HG02610 (cell line): ENCODE data around the gene PTPRZ1.

ENCODE experiments used
- ATAC-seq: cut with Tn5 transposase; IDR thresholded peaks from one replicate; pipeline ENCODE4 v1.9.1; 2021; ENCODE audit warnings: mild to moderate bottlenecking, moderate library complexity; ENCODE audit not compliant: unreplicated experiment

The PTPRZ1 gene

DNA sequence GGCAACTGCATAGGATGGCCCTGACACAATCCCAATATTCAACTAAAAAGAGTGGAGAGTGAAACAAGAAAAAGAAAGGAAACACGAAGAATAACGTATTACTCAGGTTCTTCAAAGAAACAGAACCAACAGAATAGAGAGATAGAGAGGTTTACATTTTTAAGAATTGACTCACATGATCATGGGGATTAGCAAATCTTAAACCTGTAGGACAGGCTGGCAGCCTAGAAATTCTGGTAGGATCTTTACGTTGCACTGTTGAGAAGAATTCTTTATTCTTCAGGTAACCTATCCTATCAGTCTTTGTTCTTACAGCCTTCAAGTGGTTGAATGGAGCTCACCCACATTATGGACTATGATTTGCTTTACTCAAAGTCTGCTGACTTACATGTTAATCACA, 167.2 kb downstream of the PTPRZ1 start:
- no peak for ATAC-seq

DNA sequence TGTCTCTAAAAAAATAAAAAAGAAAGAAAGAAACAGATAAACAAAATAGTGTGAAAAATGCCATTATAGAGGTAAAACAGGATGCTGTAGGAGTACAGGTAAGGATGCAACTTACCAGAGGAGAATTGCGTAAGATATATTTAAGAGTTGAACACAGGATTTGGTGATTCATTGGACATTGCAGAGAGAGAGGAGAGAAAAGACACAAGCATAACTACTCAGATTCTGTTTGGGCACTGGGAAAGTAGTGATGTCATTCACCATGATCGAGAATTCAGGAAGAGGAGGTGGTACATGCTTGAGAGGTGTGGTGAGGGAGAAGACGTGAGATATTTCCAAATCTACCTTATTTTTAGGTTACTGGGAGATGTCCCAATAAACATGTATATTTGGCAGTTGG, 173.4 kb downstream of the PTPRZ1 start:
- no peak for ATAC-seq

DNA sequence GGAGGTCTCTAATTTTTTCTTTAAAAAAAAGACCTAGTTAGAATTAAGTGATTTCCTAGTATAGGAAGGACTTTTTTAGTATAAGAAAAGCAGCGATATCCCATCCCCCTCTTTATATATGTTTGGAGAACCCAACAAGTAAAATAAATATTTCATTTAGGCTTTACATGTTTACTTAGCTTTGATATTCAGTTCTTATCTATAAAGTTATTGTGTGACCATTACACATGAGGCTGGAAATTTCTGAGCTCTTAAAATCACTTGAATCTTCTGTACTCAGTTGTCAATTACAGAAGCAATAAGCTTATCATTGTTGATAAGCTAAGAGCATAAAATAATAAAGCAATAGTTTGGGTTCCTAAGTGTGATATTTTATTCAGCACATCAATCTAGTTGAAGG, 181.4 kb downstream of the PTPRZ1 start:
- no peak for ATAC-seq

DNA sequence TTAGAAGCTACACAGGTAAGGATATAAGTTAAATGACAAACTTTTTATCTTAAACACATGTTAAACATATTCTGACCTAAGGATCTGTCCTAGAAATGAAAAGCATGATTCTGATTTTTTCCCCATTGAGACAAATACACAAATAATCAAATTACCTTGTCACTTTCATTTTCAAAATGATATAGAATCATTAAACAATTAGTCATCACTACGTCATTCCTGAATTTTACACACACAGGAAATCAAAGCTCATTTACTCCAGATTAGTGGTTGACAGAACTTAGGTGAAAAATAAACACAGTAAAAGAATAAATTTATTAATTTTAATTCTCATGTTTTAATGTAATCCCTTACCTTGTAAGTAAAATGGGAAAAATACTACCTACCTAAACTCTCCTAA, 182.1 kb downstream of the PTPRZ1 start:
- no peak for ATAC-seq

GRCh38 chr7:122056977-122057376, 184.0 kb downstream of the PTPRZ1 start:
- no peak for ATAC-seq

GRCh38 chr7:122059542-122059941, 186.6 kb downstream of the PTPRZ1 start:
- ATAC-seq, result no peak

DNA sequence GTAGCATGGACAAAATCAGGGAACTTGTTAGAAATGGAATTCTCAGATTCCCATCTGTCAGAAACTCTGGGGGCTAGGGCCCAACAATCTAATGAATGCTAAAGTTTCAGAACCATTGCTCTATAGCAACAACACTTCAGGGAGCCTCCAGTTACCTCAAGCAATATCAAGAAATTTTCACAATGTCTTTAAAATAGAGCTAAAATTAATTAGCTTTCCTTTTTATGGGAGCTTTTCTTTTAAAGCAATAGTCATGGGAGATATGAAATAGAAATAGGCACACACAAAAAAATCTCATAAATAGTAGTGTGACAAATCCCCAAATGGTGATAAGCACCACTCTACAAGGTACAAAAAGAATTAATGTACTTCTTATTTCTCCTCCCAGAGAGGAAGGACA, 190.2 kb downstream of the PTPRZ1 start:
- ATAC-seq, result no peak

DNA sequence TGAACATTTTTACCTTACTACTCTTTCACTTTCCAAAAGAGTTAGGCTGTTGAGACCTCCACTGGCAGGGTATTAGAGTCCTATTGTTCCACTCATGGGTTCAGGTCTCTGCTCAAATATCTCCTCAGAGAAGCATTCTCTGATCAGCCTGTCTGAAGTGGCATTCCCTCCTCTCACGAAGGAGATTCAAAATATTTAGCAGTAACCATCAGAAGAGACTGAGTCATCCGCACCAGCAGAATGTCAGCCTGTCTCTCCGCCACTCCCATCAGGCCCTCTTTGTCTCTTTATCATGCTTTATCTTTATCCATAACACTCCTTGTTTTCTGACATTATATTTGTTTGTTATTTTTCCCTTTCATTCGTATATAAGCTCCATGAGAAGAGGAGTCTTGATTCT, 192.0 kb downstream of the PTPRZ1 start:
- no peak for ATAC-seq

DNA sequence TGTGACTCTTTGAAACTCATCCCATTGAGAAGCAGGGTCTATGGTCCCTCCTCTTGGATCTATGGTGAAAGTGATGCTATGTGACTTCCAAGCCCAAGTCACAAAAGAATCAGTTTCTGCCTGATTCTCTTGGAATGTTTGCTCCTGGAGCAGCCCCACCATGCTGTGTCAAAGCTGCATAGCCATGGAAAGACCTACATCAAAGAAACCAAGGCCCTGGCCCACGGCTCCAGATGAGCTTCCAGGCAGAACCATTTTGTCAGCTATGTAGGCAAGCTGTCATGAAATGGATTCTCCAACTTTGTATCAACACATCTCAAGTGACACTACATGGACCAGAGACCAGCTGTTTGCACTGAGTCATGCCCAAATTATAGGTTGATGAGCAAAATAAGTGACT, 194.1 kb downstream of the PTPRZ1 start:
- no peak for ATAC-seq

DNA sequence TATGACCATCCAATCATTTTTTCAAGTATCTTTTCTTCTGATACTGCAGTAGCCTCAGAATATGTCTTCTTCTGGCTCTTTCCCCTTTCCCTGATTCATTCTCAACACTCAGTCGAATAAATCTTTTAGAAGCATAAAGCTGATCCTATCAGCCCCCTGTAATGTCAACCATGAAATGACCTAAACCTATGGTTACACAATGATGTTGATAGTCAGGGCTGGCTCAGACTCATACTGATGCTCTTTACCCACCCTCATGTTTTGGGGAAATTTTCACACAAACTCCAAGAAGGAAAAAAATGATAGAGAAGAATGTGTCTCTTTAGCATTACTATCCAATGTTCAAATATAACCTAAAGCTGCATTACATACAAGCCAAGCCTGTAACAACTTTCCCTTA, 195.1 kb downstream of the PTPRZ1 start:
- no peak for ATAC-seq

GRCh38 chr7:122068999-122069398, 196.0 kb downstream of the PTPRZ1 start:
- no peak for ATAC-seq

GRCh38 chr7:122070062-122070461, 197.1 kb downstream of the PTPRZ1 start:
- no peak for ATAC-seq

- no peak for ATAC-seq
Observed at GRCh38 chr7:122070834-122071233, 197.9 kb downstream of the PTPRZ1 start.

DNA sequence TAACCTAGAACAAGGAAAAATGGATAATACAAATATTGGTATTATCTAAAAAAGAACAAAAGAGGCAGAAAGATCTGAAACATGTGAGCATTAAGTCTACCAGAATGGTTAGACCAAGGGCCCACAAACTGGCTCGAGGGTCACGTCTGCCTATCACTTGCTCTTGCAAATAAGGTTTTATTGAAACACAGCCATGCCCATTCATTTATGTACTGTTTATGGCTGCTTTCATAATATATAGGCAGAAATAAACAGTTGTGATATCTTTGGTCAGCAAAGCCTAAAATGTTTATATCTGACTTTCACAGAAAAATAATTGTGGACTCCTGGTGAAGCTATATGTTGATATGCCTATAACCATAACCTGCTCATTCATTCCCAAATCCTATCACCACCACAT, 199.3 kb downstream of the PTPRZ1 start:
- ATAC-seq, result no peak

DNA sequence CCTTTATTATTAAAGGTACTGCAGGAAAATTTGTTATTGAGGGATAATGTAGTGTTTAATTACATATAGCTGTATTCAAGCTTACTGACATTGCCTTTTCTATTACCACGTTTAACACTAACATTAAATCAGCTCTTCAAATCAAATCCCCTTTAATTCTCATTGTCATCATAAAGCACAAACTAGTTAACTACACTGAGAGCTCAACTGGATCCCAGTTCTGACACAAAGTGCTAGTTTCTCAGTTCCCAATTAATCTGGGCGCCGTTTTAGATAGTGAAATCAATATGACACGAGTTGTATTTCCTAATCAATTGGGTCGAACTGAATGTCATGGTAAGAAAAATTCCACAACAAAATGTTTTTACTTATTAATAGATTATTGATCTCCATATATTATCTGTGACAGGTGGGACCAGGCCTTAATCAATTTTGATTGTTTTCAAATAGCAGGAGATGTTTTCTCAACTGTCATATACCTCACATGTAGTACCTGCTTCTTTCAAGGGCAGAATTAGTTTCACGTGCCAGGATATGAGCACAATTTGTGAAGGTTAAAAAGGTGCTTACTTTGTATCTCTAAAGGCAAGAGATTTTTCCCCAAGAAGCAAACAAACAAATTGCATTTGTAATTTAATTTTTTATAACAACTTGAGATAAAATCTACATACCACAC, 200.1 kb downstream of the PTPRZ1 start:
- ATAC-seq, result no peak

- no peak for ATAC-seq
Observed at GRCh38 chr7:122073635-122074034, 200.7 kb downstream of the PTPRZ1 start.

DNA sequence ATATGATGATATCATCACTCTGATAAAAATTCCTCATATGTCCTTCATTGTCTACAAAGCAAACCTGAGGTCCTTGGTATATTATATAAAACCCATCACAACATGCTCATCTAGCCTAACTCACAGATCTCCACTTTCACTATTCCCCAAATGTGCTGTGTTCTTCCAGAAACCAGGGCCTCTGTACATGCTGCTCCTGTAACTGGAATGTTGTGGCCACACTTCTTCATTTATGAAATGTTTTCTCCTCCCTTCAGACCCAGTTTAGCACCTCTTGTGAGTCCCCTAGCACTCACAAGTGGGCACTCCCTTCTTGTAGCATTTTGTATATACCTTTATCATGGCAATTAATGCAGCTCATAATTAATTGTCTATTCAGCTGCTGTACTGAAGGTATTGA, 209.2 kb downstream of the PTPRZ1 start:
- no peak for ATAC-seq

- ATAC-seq, result no peak
Observed at GRCh38 chr7:122082670-122083069, 209.7 kb downstream of the PTPRZ1 start.

DNA sequence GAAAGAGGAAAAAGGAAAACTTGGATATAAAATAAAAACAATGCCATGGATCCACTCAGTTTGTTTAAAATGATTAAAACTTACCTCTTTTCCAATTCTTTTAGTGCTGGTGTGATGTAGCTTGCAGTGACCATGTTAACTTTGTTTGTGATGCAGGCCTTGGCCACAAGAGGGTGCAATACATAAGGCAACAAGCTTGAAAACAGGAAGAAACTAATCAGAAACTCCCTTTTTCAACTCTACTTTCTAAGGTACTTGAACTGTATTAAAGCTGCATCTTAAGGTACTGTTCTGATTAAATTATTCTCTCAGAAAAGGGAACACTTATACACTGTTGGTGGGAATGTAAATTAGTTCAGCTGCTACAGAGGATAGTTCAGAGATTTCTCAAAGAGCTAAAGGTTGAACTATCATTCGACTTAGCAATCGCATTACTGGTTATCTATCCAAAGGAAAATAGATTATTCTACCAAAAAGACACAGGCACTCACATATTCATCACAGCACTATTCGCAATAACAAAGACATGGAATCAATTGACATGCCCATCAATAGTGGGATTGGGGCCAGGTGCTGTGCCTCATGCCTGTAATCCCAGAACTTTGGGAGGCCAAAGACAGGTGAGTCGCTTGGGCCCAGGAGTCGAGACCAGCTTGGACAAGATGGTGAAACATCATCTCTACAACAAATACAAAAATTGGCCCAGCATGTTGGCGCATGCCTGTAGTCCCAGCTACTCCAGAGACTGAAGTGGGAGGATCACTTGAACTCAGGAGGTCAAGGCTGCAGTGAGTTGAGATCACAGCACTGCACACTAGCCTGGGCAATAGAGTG, 220.2 kb downstream of the PTPRZ1 start:
- ATAC-seq, result peak; percentile 90

- no peak for ATAC-seq
Observed at GRCh38 chr7:122094549-122094948, 221.6 kb downstream of the PTPRZ1 start.

DNA sequence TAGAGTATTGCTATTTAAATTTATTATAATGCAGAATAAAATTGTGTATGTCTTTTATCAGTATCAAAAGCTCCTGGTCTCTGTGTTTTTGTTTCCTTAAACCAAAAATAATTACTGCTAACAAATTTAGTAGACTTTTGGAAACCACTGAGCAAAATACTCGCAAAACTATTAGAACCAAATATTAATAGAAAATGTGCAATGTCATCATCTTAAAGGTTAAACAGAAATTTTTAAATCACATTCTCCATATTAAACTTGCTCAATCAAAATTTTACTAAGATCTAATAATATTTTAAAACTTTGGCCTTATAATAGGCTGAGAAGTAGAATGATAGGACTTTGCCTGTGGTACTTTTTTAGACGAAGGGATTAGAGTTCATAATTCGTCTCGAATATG, 222.7 kb downstream of the PTPRZ1 start:
- no peak for ATAC-seq

GRCh38 chr7:122100021-122100420, 227.1 kb downstream of the PTPRZ1 start:
- no peak for ATAC-seq

DNA sequence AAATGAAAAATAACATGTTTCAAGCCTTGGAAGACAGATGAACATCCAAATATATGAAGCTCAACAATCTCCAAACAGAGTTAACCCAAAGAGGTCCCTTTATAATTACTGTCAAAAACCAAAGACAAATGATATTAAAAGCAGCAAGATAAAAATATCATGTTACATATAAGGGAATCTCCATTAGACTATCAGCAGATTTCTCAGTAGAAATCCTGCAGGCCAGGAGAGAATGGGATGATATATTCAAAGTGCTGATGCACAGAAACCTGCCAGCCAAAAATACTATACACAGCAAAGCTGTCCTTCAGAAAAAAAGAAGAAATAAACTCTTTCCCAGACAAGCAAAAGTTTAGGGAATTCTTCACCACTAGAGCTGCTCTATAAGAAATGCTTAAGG, 230.1 kb downstream of the PTPRZ1 start:
- no peak for ATAC-seq
